KOPT-K1 (cell line): ENCODE measurements around the gene DNAAF5.
"Not testable (repeated sequence)": the region's sequence is repeated elsewhere in the genome, so short reads cannot be mapped to it uniquely, and the experiment has no call there.

Source experiments
- H3K27ac ChIP-seq: fragments of 200-600 bp; sonication (generic); 2 replicates; pipeline ENCODE4 v1.5.1; 2016; ENCODE audit warnings: antibody characterized with exemption, mild to moderate bottlenecking, low read depth, low read length; ENCODE audit not compliant: poor library complexity, severe bottlenecking
- H3K36me3 ChIP-seq: fragments of 200-600 bp; sonication (generic); 2 replicates; pipeline ENCODE4 v1.5.1; 2017; ENCODE audit warnings: antibody characterized with exemption, mild to moderate bottlenecking, low read length, moderate library complexity; ENCODE audit not compliant: insufficient read depth
- H3K9me3 ChIP-seq: fragments of 200-600 bp; sonication (generic); 2 replicates; pipeline ENCODE4 v1.5.1; 2017; ENCODE audit warnings: antibody characterized with exemption, low read length, mild to moderate bottlenecking; ENCODE audit not compliant: insufficient read depth, poor library complexity, severe bottlenecking

DNAAF5 gene

GRCh38 chr7:782718-783449, 56.4 kb downstream of the DNAAF5 start:
- H3K27ac ChIP-seq, result no peak overlapping the region

GRCh38 chr7:783556-784490, 57.3 kb downstream of the DNAAF5 start:
- peaks cover 83% of the 10 kb centered on the region for H3K36me3 ChIP-seq
- H3K9me3 ChIP-seq, result no peaks in the 10 kb centered on the region
- no peak overlapping the region for H3K27ac ChIP-seq

More at GRCh38 chr7:782718-783449, 56.4 kb downstream of the DNAAF5 start:
- Histone ChIP-seq H3K9me3 (no peaks in the 10 kb centered on the region), H3K36me3 (peaks cover 87% of the 10 kb centered on the region)

- Histone ChIP-seq H3K27ac (no peak overlapping the region), H3K36me3 (peaks cover 72% of the 10 kb centered on the region), H3K9me3 (no peaks in the 10 kb centered on the region)
Measured at GRCh38 chr7:784971-785370, 58.5 kb downstream of the DNAAF5 start.

- Histone ChIP-seq H3K9me3 (no peaks in the 10 kb centered on the region), H3K27ac (no peak overlapping the region), H3K36me3 (peaks cover 68% of the 10 kb centered on the region)
Measured at GRCh38 chr7:785416-785815, 58.9 kb downstream of the DNAAF5 start.

- Histone ChIP-seq H3K36me3 (peaks cover 56% of the 10 kb centered on the region), H3K27ac (no peak overlapping the region)
Measured at GRCh38 chr7:786472-787255, 60.2 kb downstream of the DNAAF5 start.

GRCh38 chr7:787332-788240, 61.1 kb downstream of the DNAAF5 start:
- H3K9me3 ChIP-seq, result no peaks in the 10 kb centered on the region
- no peak overlapping the region for H3K27ac ChIP-seq
- H3K36me3 ChIP-seq, result peaks cover 46% of the 10 kb centered on the region

More at GRCh38 chr7:786472-787255, 60.2 kb downstream of the DNAAF5 start:
- H3K9me3 ChIP-seq, result no peaks in the 10 kb centered on the region

- H3K9me3 ChIP-seq, result no peaks in the 10 kb centered on the region
- H3K36me3 ChIP-seq, result peaks cover 10% of the 10 kb centered on the region; the same call in 1 of the 2 replicates
- H3K27ac ChIP-seq, result no peak overlapping the region
Measured at GRCh38 chr7:791519-791918, 65.0 kb downstream of the DNAAF5 start.

GRCh38 chr7:794207-794606, 67.7 kb downstream of the DNAAF5 start:
- H3K9me3 ChIP-seq, result no peaks in the 10 kb centered on the region
- H3K36me3 ChIP-seq, result no peaks in the 10 kb centered on the region
- H3K27ac ChIP-seq, result no peak overlapping the region

GRCh38 chr7:794671-795329, 68.3 kb downstream of the DNAAF5 start:
- Histone ChIP-seq H3K9me3 (no peaks in the 10 kb centered on the region), H3K36me3 (no peaks in the 10 kb centered on the region), H3K27ac (no peak overlapping the region)

- H3K36me3 ChIP-seq, H3K27ac ChIP-seq, H3K9me3 ChIP-seq: not testable (repeated sequence)
Measured at GRCh38 chr7:796434-797169, 70.1 kb downstream of the DNAAF5 start.

- Histone ChIP-seq H3K36me3 (no peaks in the 10 kb centered on the region), H3K9me3 (no peaks in the 10 kb centered on the region), H3K27ac (no peak overlapping the region)
Measured at GRCh38 chr7:798921-799470, 72.5 kb downstream of the DNAAF5 start.

- H3K36me3 ChIP-seq, result no peaks in the 10 kb centered on the region
- no peaks in the 10 kb centered on the region for H3K9me3 ChIP-seq
- no peak overlapping the region for H3K27ac ChIP-seq
Measured at GRCh38 chr7:800692-801091, 74.2 kb downstream of the DNAAF5 start.

GRCh38 chr7:801351-801750, 74.9 kb downstream of the DNAAF5 start:
- H3K36me3 ChIP-seq, H3K9me3 ChIP-seq, H3K27ac ChIP-seq: not testable (repeated sequence)
